ENCODE measurements around the gene RUNDC3A. TPM values are rescaled to one million over a fixed set of nuclear protein-coding genes. Genes with fewer than 3 reads are reported as not detected.

The RUNDC3A gene
- total and polyA plus RNA-seq, 2 of the 13 experiments (the other 11 are each of a cell fraction or from before 2014, with no cell fraction given): 0.25 TPM; not detected in 1

GRCh38 chr17:44309472-44309871 is 1.1 kb downstream of the RUNDC3A start:
- BruUV-seq (replicated peaks): no TSS peak
- H3K4me1 ChIP-seq (ENCODE audit: insufficient read depth, low read length): peaks cover 54% of the 10 kb centered on the region
- FAIRE-seq: no peak
- DNase-seq (ENCODE audit: low spot score): no peak
- H3K27ac ChIP-seq (ENCODE audit: extremely low read length, insufficient read depth, low read length): no peak overlapping the region
- no peak overlapping the region for H3K4me2 ChIP-seq (ENCODE audit: low read depth, low read length)
- H3K27me3 ChIP-seq (ENCODE audit: control insufficient read depth in 1 of 2, insufficient read depth in 2 of 2, low read length in 2 of 2): peaks cover 3 to 34% of the 10 kb centered on the region in 2 experiments; a peak in 4 of 5 replicates
- ChIA-PET POLR2A (no interaction called here), CTCF (ENCODE audit: low intra/inter-chr PET ratio, low total read pairs) (no interaction called here)
- no peaks in the 10 kb centered on the region for H3K9me3 ChIP-seq (ENCODE audit: low read length)
- H3K4me3 ChIP-seq (replicated peaks in 1 of 3; ENCODE audit: insufficient read depth in 1 of 3, low read depth in 2 of 3, low read length in 3 of 3): no peak overlapping the region
- H4K20me1 ChIP-seq (ENCODE audit: insufficient read depth, low read length): no peaks in the 10 kb centered on the region
- intact Hi-C loops (cut with micrococcal nuclease; ENCODE audit: unreplicated experiment) (no loop called here), in situ Hi-C loops (cut with HindIII; ENCODE audit: extremely low pct_ligation_motif_present, low pct_unique_long_range_greater_than_20kb) (no loop called here)
- TF ChIP-seq U2AF2 (IDR thresholded peaks at IDR 0.05; ENCODE audit: low read depth, low read length) (no peak), MTA1 (CRISPR knock-in tag; IDR thresholded peaks at IDR 0.05; ENCODE audit: borderline replicate concordance) (0 out of 2 replicates have a peak, but pooled peaks have one; percentile 18)
- H3K79me2 ChIP-seq (ENCODE audit: insufficient read depth, low read length): no peaks in the 10 kb centered on the region
- H3K9ac ChIP-seq (ENCODE audit: insufficient read depth, low read depth, low read length): no peak overlapping the region
- H3K36me3 ChIP-seq (replicated peaks in 1 of 2; ENCODE audit: control insufficient read depth in 1 of 2, insufficient read depth in 2 of 2, low read length in 2 of 2): no peaks in the 10 kb centered on the region
- 12% methylated on average over 5 of the region's 5 CpGs for WGBS (ENCODE audit: low lambda C conversion rate)
- no peak overlapping the region for H2AFZ ChIP-seq (ENCODE audit: low read length)
- no peak for ATAC-seq

- BruUV-seq (replicated peaks): no TSS peak
- no peak overlapping the region for H3K4me2 ChIP-seq (ENCODE audit: low read depth, low read length)
- no peaks in the 10 kb centered on the region for H3K79me2 ChIP-seq (ENCODE audit: insufficient read depth, low read length)
- DNase-seq (ENCODE audit: low spot score) (no peak), ATAC-seq (no peak), FAIRE-seq (no peak)
- intact Hi-C loops (cut with micrococcal nuclease; ENCODE audit: unreplicated experiment): no loop called here
- ChIA-PET CTCF (ENCODE audit: low intra/inter-chr PET ratio, low total read pairs) (no interaction called here), POLR2A (no interaction called here)
- peaks cover 54% of the 10 kb centered on the region for H3K4me1 ChIP-seq (ENCODE audit: insufficient read depth, low read length)
- no peak overlapping the region for H3K4me3 ChIP-seq (replicated peaks in 1 of 3; ENCODE audit: insufficient read depth in 1 of 3, low read depth in 2 of 3, low read length in 3 of 3)
- H3K9me3 ChIP-seq (ENCODE audit: low read length): no peaks in the 10 kb centered on the region
- H3K27me3 ChIP-seq (ENCODE audit: control insufficient read depth in 1 of 2, insufficient read depth in 2 of 2, low read length in 2 of 2): peaks cover 7 to 40% of the 10 kb centered on the region in 2 experiments; a peak in 4 of 5 replicates
- in situ Hi-C loops (cut with HindIII; ENCODE audit: extremely low pct_ligation_motif_present, low pct_unique_long_range_greater_than_20kb): no loop called here
- 14% methylated on average over 2 of the region's 2 CpGs for WGBS (ENCODE audit: low lambda C conversion rate)
- no peaks in the 10 kb centered on the region for H4K20me1 ChIP-seq (ENCODE audit: insufficient read depth, low read length)
- H3K9ac ChIP-seq (ENCODE audit: insufficient read depth, low read depth, low read length): no peak overlapping the region
- H3K27ac ChIP-seq (ENCODE audit: extremely low read length, insufficient read depth, low read length): no peak overlapping the region
- H2AFZ ChIP-seq (ENCODE audit: low read length): no peak overlapping the region
- H3K36me3 ChIP-seq (replicated peaks in 1 of 2; ENCODE audit: control insufficient read depth in 1 of 2, insufficient read depth in 2 of 2, low read length in 2 of 2): no peaks in the 10 kb centered on the region
- TF ChIP-seq, protein P1, sequence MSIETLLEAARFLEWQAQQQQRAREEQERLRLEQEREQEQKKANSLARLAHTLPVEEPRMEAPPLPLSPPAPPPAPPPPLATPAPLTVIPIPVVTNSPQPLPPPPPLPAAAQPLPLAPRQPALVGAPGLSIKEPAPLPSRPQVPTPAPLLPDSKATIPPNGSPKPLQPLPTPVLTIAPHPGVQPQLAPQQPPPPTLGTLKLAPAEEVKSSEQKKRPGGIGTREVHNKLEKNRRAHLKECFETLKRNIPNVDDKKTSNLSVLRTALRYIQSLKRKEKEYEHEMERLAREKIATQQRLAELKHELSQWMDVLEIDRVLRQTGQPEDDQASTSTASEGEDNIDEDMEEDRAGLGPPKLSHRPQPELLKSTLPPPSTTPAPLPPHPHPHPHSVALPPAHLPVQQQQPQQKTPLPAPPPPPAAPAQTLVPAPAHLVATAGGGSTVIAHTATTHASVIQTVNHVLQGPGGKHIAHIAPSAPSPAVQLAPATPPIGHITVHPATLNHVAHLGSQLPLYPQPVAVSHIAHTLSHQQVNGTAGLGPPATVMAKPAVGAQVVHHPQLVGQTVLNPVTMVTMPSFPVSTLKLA (IDR thresholded peaks at IDR 0.05): no peak
- no peak for TF ChIP-seq ZNF484 (CRISPR knock-in tag; IDR thresholded peaks at IDR 0.05; ENCODE audit: borderline replicate concordance, low read depth)
- no peak for TF ChIP-seq HNRNPH1 (optimal IDR thresholded peaks at IDR 0.05; ENCODE audit: low read depth, low read length)
- no peak for TF ChIP-seq ZNF878 (CRISPR knock-in tag; IDR thresholded peaks at IDR 0.05)
- TF ChIP-seq E2F1 (CRISPR knock-in tag; IDR thresholded peaks at IDR 0.05): no peak
- no peak for TF ChIP-seq SMAD1 (CRISPR knock-in tag; IDR thresholded peaks at IDR 0.05; ENCODE audit: borderline replicate concordance, low read depth)
- TF ChIP-seq, protein P2, sequence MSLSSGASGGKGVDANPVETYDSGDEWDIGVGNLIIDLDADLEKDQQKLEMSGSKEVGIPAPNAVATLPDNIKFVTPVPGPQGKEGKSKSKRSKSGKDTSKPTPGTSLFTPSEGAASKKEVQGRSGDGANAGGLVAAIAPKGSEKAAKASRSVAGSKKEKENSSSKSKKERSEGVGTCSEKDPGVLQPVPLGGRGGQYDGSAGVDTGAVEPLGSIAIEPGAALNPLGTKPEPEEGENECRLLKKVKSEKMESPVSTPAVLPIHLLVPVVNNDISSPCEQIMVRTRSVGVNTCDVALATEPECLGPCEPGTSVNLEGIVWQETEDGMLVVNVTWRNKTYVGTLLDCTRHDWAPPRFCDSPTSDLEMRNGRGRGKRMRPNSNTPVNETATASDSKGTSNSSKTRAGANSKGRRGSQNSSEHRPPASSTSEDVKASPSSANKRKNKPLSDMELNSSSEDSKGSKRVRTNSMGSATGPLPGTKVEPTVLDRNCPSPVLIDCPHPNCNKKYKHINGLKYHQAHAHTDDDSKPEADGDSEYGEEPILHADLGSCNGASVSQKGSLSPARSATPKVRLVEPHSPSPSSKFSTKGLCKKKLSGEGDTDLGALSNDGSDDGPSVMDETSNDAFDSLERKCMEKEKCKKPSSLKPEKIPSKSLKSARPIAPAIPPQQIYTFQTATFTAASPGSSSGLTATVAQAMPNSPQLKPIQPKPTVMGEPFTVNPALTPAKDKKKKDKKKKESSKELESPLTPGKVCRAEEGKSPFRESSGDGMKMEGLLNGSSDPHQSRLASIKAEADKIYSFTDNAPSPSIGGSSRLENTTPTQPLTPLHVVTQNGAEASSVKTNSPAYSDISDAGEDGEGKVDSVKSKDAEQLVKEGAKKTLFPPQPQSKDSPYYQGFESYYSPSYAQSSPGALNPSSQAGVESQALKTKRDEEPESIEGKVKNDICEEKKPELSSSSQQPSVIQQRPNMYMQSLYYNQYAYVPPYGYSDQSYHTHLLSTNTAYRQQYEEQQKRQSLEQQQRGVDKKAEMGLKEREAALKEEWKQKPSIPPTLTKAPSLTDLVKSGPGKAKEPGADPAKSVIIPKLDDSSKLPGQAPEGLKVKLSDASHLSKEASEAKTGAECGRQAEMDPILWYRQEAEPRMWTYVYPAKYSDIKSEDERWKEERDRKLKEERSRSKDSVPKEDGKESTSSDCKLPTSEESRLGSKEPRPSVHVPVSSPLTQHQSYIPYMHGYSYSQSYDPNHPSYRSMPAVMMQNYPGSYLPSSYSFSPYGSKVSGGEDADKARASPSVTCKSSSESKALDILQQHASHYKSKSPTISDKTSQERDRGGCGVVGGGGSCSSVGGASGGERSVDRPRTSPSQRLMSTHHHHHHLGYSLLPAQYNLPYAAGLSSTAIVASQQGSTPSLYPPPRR (CRISPR knock-in tag; IDR thresholded peaks at IDR 0.05; ENCODE audit: borderline replicate concordance): no peak
- TF ChIP-seq ZNF431 (CRISPR knock-in tag; IDR thresholded peaks at IDR 0.05; ENCODE audit: borderline replicate concordance, low read depth): no peak
- TF ChIP-seq ZNF749 (CRISPR knock-in tag; IDR thresholded peaks at IDR 0.05; ENCODE audit: borderline replicate concordance): no peak
These were observed 1.8 kb downstream of the RUNDC3A start for GRCh38 chr17:44310188-44310587.
